Measurements from ENCODE around the gene CMTR1. TPM values are rescaled to one million over a fixed set of nuclear protein-coding genes. Genes with fewer than 3 reads are reported as not detected.

CMTR1 gene
- total and polyA plus RNA-seq, 2 of the 13 experiments (the other 11 are each of a cell fraction or from before 2014, with no cell fraction given) = 19.7 to 55.2 TPM

- Histone ChIP-seq H3K4me3 (replicated peaks in 1 of 3; ENCODE audit: insufficient read depth in 1 of 3, low read depth in 2 of 3, low read length in 3 of 3) (no peak overlapping the region), H3K36me3 (replicated peaks in 1 of 2; ENCODE audit: control insufficient read depth in 1 of 2, insufficient read depth in 2 of 2, low read length in 2 of 2) (no peaks in the 10 kb centered on the region), H3K27ac (ENCODE audit: extremely low read length, insufficient read depth, low read length) (no peak overlapping the region), H3K27me3 (ENCODE audit: control insufficient read depth in 1 of 2, insufficient read depth in 2 of 2, low read length in 2 of 2) (no peaks in the 10 kb centered on the region), H3K79me2 (ENCODE audit: insufficient read depth, low read length) (no peaks in the 10 kb centered on the region), H3K9me3 (ENCODE audit: low read length) (no peaks in the 10 kb centered on the region), H2AFZ (ENCODE audit: low read length) (no peak overlapping the region), H3K4me2 (ENCODE audit: low read depth, low read length) (no peak overlapping the region), H3K4me1 (ENCODE audit: insufficient read depth, low read length) (peaks cover 19% of the 10 kb centered on the region), H3K9ac (ENCODE audit: insufficient read depth, low read depth, low read length) (no peak overlapping the region), H4K20me1 (ENCODE audit: insufficient read depth, low read length) (no peaks in the 10 kb centered on the region)
- FAIRE-seq (no peak), DNase-seq (ENCODE audit: low spot score) (no peak), ATAC-seq (no peak)
- TF ChIP-seq MAFK (conservative IDR thresholded peaks at IDR 0.05 in 1 of 2, IDR thresholded peaks at IDR 0.05 in 1 of 2; ENCODE audit: low read length in 2 of 2) = 0 out of 4 replicates have a peak, but pooled peaks have one; percentile 7 to 14
- TF ChIP-seq SOX13 (IDR thresholded peaks at IDR 0.05) = no peak
- no peak for TF ChIP-seq SOX13 (CRISPR knock-in tag; conservative IDR thresholded peaks at IDR 0.05 in 1 of 2, IDR thresholded peaks at IDR 0.05 in 1 of 2)
- no peak for TF ChIP-seq ARNT (IDR thresholded peaks at IDR 0.05)
- TF ChIP-seq ZNF883 (CRISPR knock-in tag; IDR thresholded peaks at IDR 0.05; ENCODE audit: not compliant biosample characterization) = no peak
- no peak for TF ChIP-seq RFXANK (CRISPR knock-in tag; IDR thresholded peaks at IDR 0.05)
- intact Hi-C loops (cut with micrococcal nuclease; ENCODE audit: unreplicated experiment) (loop anchor here (5.0 kb wide), 1 partner anchor 566 kb away; no protein-coding TSS in a partner anchor), in situ Hi-C loops (cut with HindIII; ENCODE audit: extremely low pct_ligation_motif_present, low pct_unique_long_range_greater_than_20kb) (no loop called here)
- 76% methylated on average over 9 of the region's 9 CpGs for WGBS (ENCODE audit: low lambda C conversion rate)
- CTCF ChIA-PET (ENCODE audit: low intra/inter-chr PET ratio, low total read pairs) = no interaction called here
- no TSS peak for BruUV-seq (replicated peaks)
- POLR2A ChIA-PET = no interaction called here
These were observed 60.6 kb downstream of the CMTR1 start for GRCh38 chr6:37493661-37493995.

GRCh38 chr6:37495244-37495934 is 62.4 kb downstream of the CMTR1 start:
- no peaks in the 10 kb centered on the region for H3K9me3 ChIP-seq (ENCODE audit: low read length)
- peaks cover 18% of the 10 kb centered on the region for H3K4me1 ChIP-seq (ENCODE audit: insufficient read depth, low read length)
- H3K27ac ChIP-seq (ENCODE audit: extremely low read length, insufficient read depth, low read length) = no peak overlapping the region
- H3K36me3 ChIP-seq (replicated peaks in 1 of 2; ENCODE audit: control insufficient read depth in 1 of 2, insufficient read depth in 2 of 2, low read length in 2 of 2) = no peaks in the 10 kb centered on the region
- intact Hi-C loops (cut with micrococcal nuclease; ENCODE audit: unreplicated experiment) = no loop called here
- no peak for TF ChIP-seq REPIN1 (CRISPR knock-in tag; IDR thresholded peaks at IDR 0.05; ENCODE audit: borderline replicate concordance, low read depth)
- WGBS (ENCODE audit: low lambda C conversion rate) = 92% methylated on average over 4 of the region's 4 CpGs
- ChIA-PET CTCF (ENCODE audit: low intra/inter-chr PET ratio, low total read pairs) (no interaction called here), POLR2A (no interaction called here)
- no peak overlapping the region for H3K4me3 ChIP-seq (replicated peaks in 1 of 3; ENCODE audit: insufficient read depth in 1 of 3, low read depth in 2 of 3, low read length in 3 of 3)
- ATAC-seq = no peak
- H3K27me3 ChIP-seq (ENCODE audit: control insufficient read depth in 1 of 2, insufficient read depth in 2 of 2, low read length in 2 of 2) = no peaks in the 10 kb centered on the region; a peak in 1 of 5 replicates
- no peak overlapping the region for H3K9ac ChIP-seq (ENCODE audit: insufficient read depth, low read depth, low read length)
- no peak for DNase-seq (ENCODE audit: low spot score)
- no peak overlapping the region for H3K4me2 ChIP-seq (ENCODE audit: low read depth, low read length)
- FAIRE-seq = no peak
- no TSS peak for BruUV-seq (replicated peaks)
- peaks cover 5% of the 10 kb centered on the region for H3K79me2 ChIP-seq (ENCODE audit: insufficient read depth, low read length)
- in situ Hi-C loops (cut with HindIII; ENCODE audit: extremely low pct_ligation_motif_present, low pct_unique_long_range_greater_than_20kb) = no loop called here
- H4K20me1 ChIP-seq (ENCODE audit: insufficient read depth, low read length) = no peaks in the 10 kb centered on the region
- H2AFZ ChIP-seq (ENCODE audit: low read length) = no peak overlapping the region

Data from HepG2 (cell line).